Measurements from ENCODE around the gene EFCAB5. TPM values are rescaled to one million over a fixed set of nuclear protein-coding genes. Genes with fewer than 3 reads are reported as not detected.
"Not testable (repeated sequence)": the region's sequence is repeated elsewhere in the genome, so short reads cannot be mapped to it uniquely, and the experiment has no call there.

EFCAB5 gene
- total RNA-seq, 1 experiment from 2014 or later = 0.96 TPM

GRCh38 chr17:30021708-30022317 is 80.4 kb downstream of the EFCAB5 start:
- H3K9me3 Mint-ChIP-seq (ENCODE audit: unreplicated experiment) = no peaks in the 10 kb centered on the region
- peaks cover 12% of the 10 kb centered on the region for H3K27me3 Mint-ChIP-seq (ENCODE audit: insufficient read depth, unreplicated experiment)
- H3K27ac Mint-ChIP-seq (ENCODE audit: low read depth, unreplicated experiment) = no peak overlapping the region
- peak; percentile 73 for TF ChIP-seq CTCF (IDR thresholded peaks at IDR 0.05; ENCODE audit: unreplicated experiment)
- intact Hi-C loops (cut with micrococcal nuclease) = loop anchor here (1.0 kb wide), 3 partner anchors 89 to 383 kb away; no protein-coding TSS in a partner anchor
- BruUV-seq (replicated peaks) = no TSS peak
- H3K36me3 Mint-ChIP-seq (ENCODE audit: insufficient read depth, unreplicated experiment) = no peaks in the 10 kb centered on the region
- ChIA-PET CTCF (interaction anchor here (0.6 to 4.3 kb wide), 20 partner anchors 8 to 396 kb away, joined by 3 to 42 read pairs (median 4); partner anchors contain the start of gene SSH2), POLR2A (interaction anchor here (0.9 to 1.0 kb wide), 3 partner anchors 91 to 382 kb away, joined by 3 to 7 read pairs (median 5); no protein-coding TSS in a partner anchor)
- DNase-seq (ENCODE audit: unreplicated experiment) = peak; percentile 66
- H3K4me1 Mint-ChIP-seq (ENCODE audit: insufficient read depth, unreplicated experiment) = no peaks in the 10 kb centered on the region
- no peak overlapping the region for H3K4me3 Mint-ChIP-seq (ENCODE audit: unreplicated experiment)

DNA sequence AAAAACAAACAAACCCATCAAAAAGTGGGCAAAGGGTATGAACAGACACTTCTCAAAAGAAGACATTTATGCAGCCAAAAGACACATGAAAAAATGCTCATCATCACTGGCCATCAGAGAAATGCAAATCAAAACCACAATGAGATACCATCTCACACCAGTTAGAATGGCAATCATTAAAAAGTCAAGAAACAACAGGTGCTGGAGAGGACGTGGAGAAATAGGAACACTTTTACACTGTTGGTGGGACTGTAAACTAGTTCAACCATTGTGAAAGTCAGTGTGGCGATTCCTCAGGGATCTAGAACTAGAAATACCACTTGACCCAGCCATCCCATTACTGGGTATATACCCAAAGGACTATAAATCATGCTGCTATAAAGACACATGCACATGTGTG is 83.9 kb downstream of the EFCAB5 start:
- intact Hi-C loops (cut with micrococcal nuclease); CTCF ChIA-PET: not testable (repeated sequence)

DNA sequence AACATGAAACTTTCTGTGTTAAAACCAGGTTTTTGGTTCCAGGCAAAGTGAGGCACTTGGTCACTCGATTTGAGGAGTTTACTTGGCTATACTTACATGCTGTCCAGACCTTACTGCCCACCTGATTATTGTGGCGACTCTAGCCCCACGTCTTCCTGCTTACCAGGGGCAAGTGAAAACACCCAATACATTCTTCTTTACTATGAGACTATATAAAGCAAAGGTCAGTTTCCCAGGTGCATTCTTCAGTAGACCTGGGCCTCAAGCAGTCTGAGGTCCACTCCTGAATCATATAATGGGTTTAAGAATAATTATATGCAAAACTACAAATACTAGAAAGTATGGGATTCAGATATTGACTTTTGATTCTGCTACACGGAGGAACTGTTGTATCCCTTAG is 86.2 kb downstream of the EFCAB5 start:
- Mint-ChIP-seq H3K9me3 (ENCODE audit: unreplicated experiment) (no peaks in the 10 kb centered on the region), H3K36me3 (ENCODE audit: insufficient read depth, unreplicated experiment) (peaks cover 2% of the 10 kb centered on the region), H3K27me3 (ENCODE audit: insufficient read depth, unreplicated experiment) (peaks cover under 1% of the 10 kb centered on the region), H3K4me1 (ENCODE audit: insufficient read depth, unreplicated experiment) (no peaks in the 10 kb centered on the region), H3K27ac (ENCODE audit: low read depth, unreplicated experiment) (no peak overlapping the region), H3K4me3 (ENCODE audit: unreplicated experiment) (no peak overlapping the region)
- TF ChIP-seq CTCF (IDR thresholded peaks at IDR 0.05; ENCODE audit: unreplicated experiment) = no peak
- BruUV-seq (replicated peaks) = no TSS peak
- POLR2A ChIA-PET = interaction anchor here (0.5 to 1.7 kb wide), 2 partner anchors 12 to 151 kb away, joined by 4 read pairs; no protein-coding TSS in a partner anchor
- intact Hi-C loops (cut with micrococcal nuclease) = no loop called here
- CTCF ChIA-PET = interaction anchor here (0.8 to 5.1 kb wide), 2 partner anchors 58 to 66 kb away, joined by 3 to 25 read pairs; no protein-coding TSS in a partner anchor
- no peak for DNase-seq (ENCODE audit: unreplicated experiment)

More for the DNA sequence above, 83.9 kb downstream of the EFCAB5 start:
- POLR2A ChIA-PET; H3K27ac Mint-ChIP-seq (ENCODE audit: low read depth, unreplicated experiment); H3K4me1 Mint-ChIP-seq (ENCODE audit: insufficient read depth, unreplicated experiment); H3K36me3 Mint-ChIP-seq (ENCODE audit: insufficient read depth, unreplicated experiment); BruUV-seq (replicated peaks); H3K9me3 Mint-ChIP-seq (ENCODE audit: unreplicated experiment); H3K4me3 Mint-ChIP-seq (ENCODE audit: unreplicated experiment); DNase-seq (ENCODE audit: unreplicated experiment): not testable (repeated sequence)
- H3K27me3 Mint-ChIP-seq (ENCODE audit: insufficient read depth, unreplicated experiment) = peaks cover 12% of the 10 kb centered on the region

DNA sequence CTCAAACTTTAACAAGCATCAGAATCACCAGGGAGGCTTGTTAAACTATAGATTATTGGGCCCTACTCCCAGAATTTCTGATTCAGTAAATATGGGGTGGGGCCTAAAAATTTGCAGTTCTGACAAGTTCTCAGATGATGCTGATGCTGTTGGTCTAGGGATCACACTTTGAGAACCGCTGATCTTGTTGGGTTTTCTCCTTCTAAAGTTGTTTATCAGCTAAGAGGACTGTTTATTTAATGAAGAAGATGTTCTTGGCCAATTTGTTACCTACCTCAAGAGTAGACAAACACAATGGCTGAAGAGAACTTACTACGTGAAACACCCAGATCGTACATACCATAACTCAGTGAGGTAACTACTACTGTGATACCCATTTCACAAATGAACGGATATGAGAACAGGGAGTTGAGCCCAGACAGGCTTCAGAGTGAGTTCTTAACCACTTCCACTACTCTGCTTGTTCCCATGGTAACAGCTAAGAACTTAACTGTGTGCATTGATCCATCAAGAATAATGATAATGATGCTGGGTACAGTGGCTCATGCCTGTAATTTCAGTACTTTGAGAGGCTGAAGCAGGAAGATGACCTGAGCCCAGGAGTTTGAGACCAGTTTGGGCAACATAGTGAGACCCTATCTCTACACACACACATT is 89.9 kb downstream of the EFCAB5 start:
- no TSS peak for BruUV-seq (replicated peaks)
- H3K36me3 Mint-ChIP-seq (ENCODE audit: insufficient read depth, unreplicated experiment) = peaks cover 6% of the 10 kb centered on the region

More for the DNA sequence above, 89.9 kb downstream of the EFCAB5 start:
- no peak for DNase-seq (ENCODE audit: unreplicated experiment)
- H3K9me3 Mint-ChIP-seq (ENCODE audit: unreplicated experiment) = no peaks in the 10 kb centered on the region
- intact Hi-C loops (cut with micrococcal nuclease) = no loop called here
- H3K4me1 Mint-ChIP-seq (ENCODE audit: insufficient read depth, unreplicated experiment) = no peaks in the 10 kb centered on the region
- H3K27ac Mint-ChIP-seq (ENCODE audit: low read depth, unreplicated experiment) = no peak overlapping the region
- no peak overlapping the region for H3K4me3 Mint-ChIP-seq (ENCODE audit: unreplicated experiment)
- no peak for TF ChIP-seq CTCF (IDR thresholded peaks at IDR 0.05; ENCODE audit: unreplicated experiment)
- ChIA-PET POLR2A (no interaction called here), CTCF (interaction anchor here (0.7 to 1.7 kb wide), 5 partner anchors 9 to 98 kb away, joined by 3 to 4 read pairs (median 3); no protein-coding TSS in a partner anchor)
- no peaks in the 10 kb centered on the region for H3K27me3 Mint-ChIP-seq (ENCODE audit: insufficient read depth, unreplicated experiment)

Measured in MCF 10A (cell line).